Lung (tissue), 12 donors: Measurements from ENCODE around the gene MAP2K1. TPM values are rescaled to one million over a fixed set of nuclear protein-coding genes. Genes with fewer than 3 reads are reported as not detected.

Source experiments
- ATAC-seq: fragments of 200-7000 bp; cut with Tn5 transposase; one replicate; pipeline ENCODE4 v1.9.1; 2020; ENCODE audit warnings: moderate number of reproducible peaks; ENCODE audit not compliant: insufficient read depth, low FRiP score
- DNase-seq, 3 donors: peaks; one replicate each; pipeline ENCODE4 v3.0.0-alpha.2; 2013 to 2017
- H3K27ac ChIP-seq, 2 donors: one replicate each; pipeline ENCODE4 v1.5.1; 2013; ENCODE audit warnings: mild to moderate bottlenecking in 2 of 2, moderate library complexity in 2 of 2, control low read depth in 1 of 2, inconsistent platforms in 1 of 2, low read depth in 1 of 2, low read length in 1 of 2
- H3K27me3 ChIP-seq, 3 donors: one replicate each; pipeline ENCODE4 v1.5.1; 2013; ENCODE audit warnings: low read length in 2 of 3; ENCODE audit not compliant: control insufficient read depth in 3 of 3, insufficient read depth in 3 of 3
- H3K36me3 ChIP-seq, 4 donors: one replicate each; pipeline ENCODE4 v1.5.1; 2013; ENCODE audit warnings: low read length in 4 of 4, mild to moderate bottlenecking in 1 of 4, moderate library complexity in 1 of 4; ENCODE audit not compliant: control insufficient read depth in 4 of 4, insufficient read depth in 4 of 4
- H3K4me1 ChIP-seq, 5 donors: one replicate each; pipeline ENCODE4 v1.5.1; 2013; ENCODE audit warnings: low read length in 5 of 5, mild to moderate bottlenecking in 2 of 5, moderate library complexity in 1 of 5; ENCODE audit not compliant: control insufficient read depth in 5 of 5, insufficient read depth in 5 of 5
- H3K4me3 ChIP-seq: one replicate; pipeline ENCODE4 v1.5.1; 2013; ENCODE audit warnings: mild to moderate bottlenecking, control low read depth, moderate library complexity
- H3K9ac ChIP-seq, 2 donors: one replicate each; pipeline ENCODE4 v1.5.1; 2013; ENCODE audit warnings: low read length in 2 of 2, control low read depth in 1 of 2; ENCODE audit not compliant: insufficient read depth in 1 of 2
- H3K9me3 ChIP-seq, 4 donors: one replicate each; pipeline ENCODE4 v1.5.1; 2013; ENCODE audit warnings: low read length in 3 of 4, mild to moderate bottlenecking in 1 of 4, moderate library complexity in 1 of 4; ENCODE audit not compliant: control insufficient read depth in 4 of 4, insufficient read depth in 3 of 4
- WGBS, 2 donors: extraction: QIAGEN DNeasy Blood & Tissue Kit; methylation state at CpG; one replicate each; pipeline ENCODE4 v1.1.7; 2013; 5-methylcytosine and 5-hydroxymethylcytosine counted together
- polyA plus RNA-seq, 2 donors: library from polyadenylated mRNA; stranded (reverse); fragments of 200-250 nt; gene quantifications; one replicate each; pipeline ENCODE4 v1.2.1, GENCODE V29; 2013
- total RNA-seq, 2 donors: library from RNA; depleted of rRNA in 1 of 2; stranded (reverse); fragments of >200 nt in 1 of 2; gene quantifications; one replicate each; pipeline ENCODE4 v1.2.1, GENCODE V29; 2014 to 2021
- TF ChIP-seq, protein P1 (sequence below): IDR thresholded peaks from 2 replicates; pipeline ENCODE4 v1.5.1; 2012; ENCODE audit warnings: mild to moderate bottlenecking; ENCODE audit errors: control extremely low read depth, extremely low read depth
- donor health status: control.
- donor health status: control.
- donor health status: Bipolar disorder and iron deficiency.
- donor health status: healthy.
- donor health status: DM: yes; HTN: yes; CAD: no.

MAP2K1 gene
- total and polyA plus RNA-seq, 4 donors, result 19.0 to 64.7 (median 42.7) TPM

DNA sequence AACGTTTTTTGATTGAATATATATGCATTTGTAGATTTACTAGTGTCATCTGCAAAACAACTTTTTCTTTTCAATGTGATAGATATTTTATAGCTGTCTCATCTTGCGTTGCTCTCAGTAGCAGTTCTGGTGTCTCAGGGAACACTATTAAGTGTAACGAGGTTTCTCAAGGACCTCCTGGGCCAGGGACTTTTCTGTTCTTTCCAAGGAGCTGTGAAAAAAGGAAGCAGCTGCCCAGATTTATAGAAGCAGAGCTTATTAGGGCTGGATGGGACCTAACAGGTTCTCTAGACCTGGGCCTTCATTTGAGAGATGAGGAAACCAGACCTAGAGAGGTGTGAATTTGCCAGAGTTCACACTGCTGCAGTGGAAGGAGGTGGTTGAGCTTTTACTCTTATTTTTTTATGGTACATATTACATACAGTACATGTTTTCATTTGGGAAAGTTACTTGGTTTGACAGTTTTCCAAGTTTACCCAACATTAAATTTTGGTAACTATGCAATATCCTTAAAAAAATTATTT lies 16.1 kb downstream of the MAP2K1 start:
- no peak overlapping the region for H3K9ac ChIP-seq
- WGBS, 2 donors, result 77 to 79% methylated on average over 3 of the region's 3 CpGs
- H3K4me3 ChIP-seq, result no peak overlapping the region
- H3K27me3 ChIP-seq, result no peaks in the 10 kb centered on the region
- ATAC-seq (no peak), DNase-seq (no peak)
- H3K4me1 ChIP-seq, result peaks cover 4 to 32% (median 21%) of the 10 kb centered on the region in 5 donors
- TF ChIP-seq, protein P1, sequence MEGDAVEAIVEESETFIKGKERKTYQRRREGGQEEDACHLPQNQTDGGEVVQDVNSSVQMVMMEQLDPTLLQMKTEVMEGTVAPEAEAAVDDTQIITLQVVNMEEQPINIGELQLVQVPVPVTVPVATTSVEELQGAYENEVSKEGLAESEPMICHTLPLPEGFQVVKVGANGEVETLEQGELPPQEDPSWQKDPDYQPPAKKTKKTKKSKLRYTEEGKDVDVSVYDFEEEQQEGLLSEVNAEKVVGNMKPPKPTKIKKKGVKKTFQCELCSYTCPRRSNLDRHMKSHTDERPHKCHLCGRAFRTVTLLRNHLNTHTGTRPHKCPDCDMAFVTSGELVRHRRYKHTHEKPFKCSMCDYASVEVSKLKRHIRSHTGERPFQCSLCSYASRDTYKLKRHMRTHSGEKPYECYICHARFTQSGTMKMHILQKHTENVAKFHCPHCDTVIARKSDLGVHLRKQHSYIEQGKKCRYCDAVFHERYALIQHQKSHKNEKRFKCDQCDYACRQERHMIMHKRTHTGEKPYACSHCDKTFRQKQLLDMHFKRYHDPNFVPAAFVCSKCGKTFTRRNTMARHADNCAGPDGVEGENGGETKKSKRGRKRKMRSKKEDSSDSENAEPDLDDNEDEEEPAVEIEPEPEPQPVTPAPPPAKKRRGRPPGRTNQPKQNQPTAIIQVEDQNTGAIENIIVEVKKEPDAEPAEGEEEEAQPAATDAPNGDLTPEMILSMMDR, result no peak
- H3K36me3 ChIP-seq, result peaks cover 0 to 3% (median 2%) of the 10 kb centered on the region in 4 donors
- no peaks in the 10 kb centered on the region for H3K9me3 ChIP-seq
- H3K27ac ChIP-seq, result no peak overlapping the region

DNA sequence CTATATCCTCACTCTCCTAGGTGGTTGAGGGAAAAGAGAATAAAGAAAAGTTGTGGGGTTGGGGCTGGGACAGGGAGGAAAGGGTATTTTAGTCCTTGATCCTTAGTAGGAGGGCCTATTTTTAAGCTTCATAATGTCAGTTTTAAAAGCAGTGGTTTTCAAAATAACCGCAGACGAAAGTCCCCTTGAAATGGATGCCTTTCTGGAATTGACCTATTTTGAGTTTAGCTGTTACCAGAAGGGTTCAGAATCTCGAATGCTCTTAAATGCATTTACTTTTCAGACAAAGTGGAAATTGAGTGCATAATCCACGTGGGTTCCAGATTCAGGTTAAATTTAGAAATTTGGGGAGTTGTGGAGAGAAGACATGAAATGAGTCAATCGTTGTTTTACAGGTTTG lies 16.6 kb downstream of the MAP2K1 start:
- WGBS, 2 donors, result 68 to 78% methylated on average over 5 of the region's 5 CpGs

DNA sequence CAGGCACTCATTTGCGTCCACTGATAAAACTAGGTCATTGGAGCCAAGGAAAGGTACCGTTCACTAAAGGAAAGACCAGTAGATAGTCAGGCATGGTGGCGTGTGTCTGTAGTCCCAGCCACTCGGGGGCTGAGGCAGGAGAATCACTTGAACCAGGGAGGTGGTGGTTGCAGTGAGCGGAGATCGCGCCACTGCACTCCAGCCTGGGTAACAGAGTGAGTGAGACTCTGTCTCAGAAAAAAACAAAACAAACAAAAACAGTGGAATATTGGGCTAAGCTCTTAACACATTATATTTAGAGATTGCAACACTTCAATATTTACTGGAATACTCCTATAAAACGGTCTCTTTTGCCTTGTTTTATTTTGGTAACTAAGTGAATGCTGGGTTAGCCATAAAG lies 17.4 kb downstream of the MAP2K1 start:
- no peaks in the 10 kb centered on the region for H3K9me3 ChIP-seq
- H3K27me3 ChIP-seq, result no peaks in the 10 kb centered on the region
- peak overlapping the region in 1 of 2 donors; percentile 26 for H3K9ac ChIP-seq
- TF ChIP-seq, protein P1, result no peak
- 63% methylated on average over 8 of the region's 8 CpGs for WGBS, 2 donors
- ATAC-seq, result peak; percentile 20
- peak in 1 of 3 donors; percentile 27 for DNase-seq
- H3K4me1 ChIP-seq, result peaks cover 4 to 35% (median 24%) of the 10 kb centered on the region in 5 donors
- peak overlapping the region in 1 of 2 donors; percentile 42 for H3K27ac ChIP-seq
- peaks cover 0 to 3% (median 2%) of the 10 kb centered on the region in 4 donors for H3K36me3 ChIP-seq
- H3K4me3 ChIP-seq, result no peak overlapping the region

More for the DNA sequence above, 16.6 kb downstream of the MAP2K1 start:
- TF ChIP-seq, protein P1, result no peak
- no peak overlapping the region for H3K9ac ChIP-seq
- no peaks in the 10 kb centered on the region for H3K27me3 ChIP-seq
- H3K36me3 ChIP-seq, result peaks cover 0 to 3% (median 2%) of the 10 kb centered on the region in 4 donors
- ATAC-seq (no peak), DNase-seq (no peak)
- no peaks in the 10 kb centered on the region for H3K9me3 ChIP-seq
- H3K4me3 ChIP-seq, result no peak overlapping the region
- peaks cover 4 to 32% (median 21%) of the 10 kb centered on the region in 5 donors for H3K4me1 ChIP-seq
- H3K27ac ChIP-seq, result no peak overlapping the region
